ENCODE results near the gene TOM1L1. TPM values are rescaled to one million over a fixed set of nuclear protein-coding genes. Genes with fewer than 3 reads are reported as not detected.

TOM1L1 gene
- total and polyA plus RNA-seq, 5 donors: 7.3 to 11.8 (median 9.0) TPM

- no peak for DNase-seq
- H3K4me1 ChIP-seq (ENCODE audit: control insufficient read depth, insufficient read depth, low read length): no peaks in the 10 kb centered on the region
- H3K9me3 ChIP-seq (ENCODE audit: control insufficient read depth, low read length): no peaks in the 10 kb centered on the region
- H3K27ac ChIP-seq (ENCODE audit: low read length): no peak overlapping the region
- H3K27me3 ChIP-seq (ENCODE audit: control insufficient read depth, insufficient read depth): no peaks in the 10 kb centered on the region
- no peak for ATAC-seq
- H3K4me3 ChIP-seq (ENCODE audit: low read length): no peak overlapping the region
- intact Hi-C loops (cut with DNase I): no loop called here
- WGBS: 77% methylated on average over 6 of the region's 6 CpGs
Observed at GRCh38 chr17:54920819-54921218, 20.2 kb downstream of the TOM1L1 start.

- no peak for ATAC-seq
- Histone ChIP-seq H3K4me1 (ENCODE audit: control insufficient read depth, insufficient read depth, low read length) (no peaks in the 10 kb centered on the region), H3K4me3 (ENCODE audit: low read length) (no peak overlapping the region), H3K27me3 (ENCODE audit: control insufficient read depth, insufficient read depth) (no peaks in the 10 kb centered on the region), H3K9me3 (ENCODE audit: control insufficient read depth, low read length) (no peaks in the 10 kb centered on the region), H3K27ac (ENCODE audit: low read length) (no peak overlapping the region)
- no peak for DNase-seq
- intact Hi-C loops (cut with DNase I): no loop called here
- 89% methylated on average over 5 of the region's 5 CpGs for WGBS
Observed at GRCh38 chr17:54924405-54924804, 23.8 kb downstream of the TOM1L1 start.

- no peak for ATAC-seq
- no peak for DNase-seq
- Histone ChIP-seq H3K27ac (ENCODE audit: low read length) (no peak overlapping the region), H3K4me1 (ENCODE audit: control insufficient read depth, insufficient read depth, low read length) (no peaks in the 10 kb centered on the region), H3K9me3 (ENCODE audit: control insufficient read depth, low read length) (no peaks in the 10 kb centered on the region), H3K27me3 (ENCODE audit: control insufficient read depth, insufficient read depth) (no peaks in the 10 kb centered on the region), H3K4me3 (ENCODE audit: low read length) (no peak overlapping the region)
- WGBS: 74% methylated on average over 3 of the region's 3 CpGs
- intact Hi-C loops (cut with DNase I): no loop called here
Observed at GRCh38 chr17:54927525-54927924, 26.9 kb downstream of the TOM1L1 start.

- DNase-seq: no peak
- Histone ChIP-seq H3K27ac (ENCODE audit: low read length) (no peak overlapping the region), H3K4me3 (ENCODE audit: low read length) (no peak overlapping the region), H3K9me3 (ENCODE audit: control insufficient read depth, low read length) (no peaks in the 10 kb centered on the region), H3K27me3 (ENCODE audit: control insufficient read depth, insufficient read depth) (no peaks in the 10 kb centered on the region), H3K4me1 (ENCODE audit: control insufficient read depth, insufficient read depth, low read length) (no peaks in the 10 kb centered on the region)
- WGBS: 96% methylated on average over 1 of the region's 1 CpG
- intact Hi-C loops (cut with DNase I): no loop called here
- no peak for ATAC-seq
Observed at GRCh38 chr17:54932711-54933110, 32.1 kb downstream of the TOM1L1 start.

- Histone ChIP-seq H3K4me1 (ENCODE audit: control insufficient read depth, insufficient read depth, low read length) (no peaks in the 10 kb centered on the region), H3K27ac (ENCODE audit: low read length) (no peak overlapping the region), H3K4me3 (ENCODE audit: low read length) (no peak overlapping the region), H3K9me3 (ENCODE audit: control insufficient read depth, low read length) (no peaks in the 10 kb centered on the region), H3K27me3 (ENCODE audit: control insufficient read depth, insufficient read depth) (no peaks in the 10 kb centered on the region)
- ATAC-seq: no peak
- no peak for DNase-seq
- intact Hi-C loops (cut with DNase I): no loop called here
- 74% methylated on average over 3 of the region's 3 CpGs for WGBS
Observed at GRCh38 chr17:54933921-54934320, 33.3 kb downstream of the TOM1L1 start.

- DNase-seq: no peak
- intact Hi-C loops (cut with DNase I): no loop called here
- no peak for ATAC-seq
- no peak overlapping the region for H3K4me3 ChIP-seq (ENCODE audit: low read length)
- 89% methylated on average over 5 of the region's 5 CpGs for WGBS
- H3K27me3 ChIP-seq (ENCODE audit: control insufficient read depth, insufficient read depth): no peaks in the 10 kb centered on the region
- H3K4me1 ChIP-seq (ENCODE audit: control insufficient read depth, insufficient read depth, low read length): no peaks in the 10 kb centered on the region
- H3K9me3 ChIP-seq (ENCODE audit: control insufficient read depth, low read length): no peaks in the 10 kb centered on the region
- H3K27ac ChIP-seq (ENCODE audit: low read length): no peak overlapping the region
Observed at GRCh38 chr17:54935471-54935870, 34.8 kb downstream of the TOM1L1 start.

GRCh38 chr17:54937018-54937417, 36.4 kb downstream of the TOM1L1 start:
- no peaks in the 10 kb centered on the region for H3K4me1 ChIP-seq (ENCODE audit: control insufficient read depth, insufficient read depth, low read length)
- intact Hi-C loops (cut with DNase I): no loop called here
- WGBS: 55% methylated on average over 5 of the region's 5 CpGs
- ATAC-seq (no peak), DNase-seq (no peak)
- H3K27me3 ChIP-seq (ENCODE audit: control insufficient read depth, insufficient read depth): no peaks in the 10 kb centered on the region
- H3K27ac ChIP-seq (ENCODE audit: low read length): no peak overlapping the region
- H3K4me3 ChIP-seq (ENCODE audit: low read length): no peak overlapping the region
- H3K9me3 ChIP-seq (ENCODE audit: control insufficient read depth, low read length): no peaks in the 10 kb centered on the region

GRCh38 chr17:54937426-54937825, 36.8 kb downstream of the TOM1L1 start:
- Histone ChIP-seq H3K4me1 (ENCODE audit: control insufficient read depth, insufficient read depth, low read length) (no peaks in the 10 kb centered on the region), H3K9me3 (ENCODE audit: control insufficient read depth, low read length) (no peaks in the 10 kb centered on the region), H3K27ac (ENCODE audit: low read length) (no peak overlapping the region), H3K27me3 (ENCODE audit: control insufficient read depth, insufficient read depth) (no peaks in the 10 kb centered on the region), H3K4me3 (ENCODE audit: low read length) (no peak overlapping the region)
- DNase-seq (no peak), ATAC-seq (no peak)
- intact Hi-C loops (cut with DNase I): no loop called here
- 98% methylated on average over 1 of the region's 1 CpG for WGBS

- Histone ChIP-seq H3K27me3 (ENCODE audit: control insufficient read depth, insufficient read depth) (no peaks in the 10 kb centered on the region), H3K4me1 (ENCODE audit: control insufficient read depth, insufficient read depth, low read length) (no peaks in the 10 kb centered on the region), H3K9me3 (ENCODE audit: control insufficient read depth, low read length) (no peaks in the 10 kb centered on the region), H3K27ac (ENCODE audit: low read length) (no peak overlapping the region), H3K4me3 (ENCODE audit: low read length) (no peak overlapping the region)
- ATAC-seq: no peak
- intact Hi-C loops (cut with DNase I): no loop called here
- 86% methylated on average over 1 of the region's 1 CpG for WGBS
- no peak for DNase-seq
Observed at GRCh38 chr17:54941285-54941684, 40.6 kb downstream of the TOM1L1 start.

GRCh38 chr17:54944796-54945195, 44.1 kb downstream of the TOM1L1 start:
- DNase-seq: no peak
- no peaks in the 10 kb centered on the region for H3K4me1 ChIP-seq (ENCODE audit: control insufficient read depth, insufficient read depth, low read length)
- no peak overlapping the region for H3K4me3 ChIP-seq (ENCODE audit: low read length)
- WGBS: 70% methylated on average over 1 of the region's 1 CpG
- no peaks in the 10 kb centered on the region for H3K9me3 ChIP-seq (ENCODE audit: control insufficient read depth, low read length)
- no peak overlapping the region for H3K27ac ChIP-seq (ENCODE audit: low read length)
- no peak for ATAC-seq
- intact Hi-C loops (cut with DNase I): no loop called here
- H3K27me3 ChIP-seq (ENCODE audit: control insufficient read depth, insufficient read depth): no peaks in the 10 kb centered on the region

GRCh38 chr17:54945231-54945630, 44.6 kb downstream of the TOM1L1 start:
- DNase-seq (no peak), ATAC-seq (no peak)
- Histone ChIP-seq H3K4me1 (ENCODE audit: control insufficient read depth, insufficient read depth, low read length) (no peaks in the 10 kb centered on the region), H3K27me3 (ENCODE audit: control insufficient read depth, insufficient read depth) (no peaks in the 10 kb centered on the region), H3K27ac (ENCODE audit: low read length) (no peak overlapping the region), H3K4me3 (ENCODE audit: low read length) (no peak overlapping the region), H3K9me3 (ENCODE audit: control insufficient read depth, low read length) (no peaks in the 10 kb centered on the region)
- intact Hi-C loops (cut with DNase I): no loop called here
- WGBS: 63% methylated on average over 1 of the region's 1 CpG

- H3K4me1 ChIP-seq (ENCODE audit: control insufficient read depth, insufficient read depth, low read length): no peaks in the 10 kb centered on the region
- no peak overlapping the region for H3K4me3 ChIP-seq (ENCODE audit: low read length)
- intact Hi-C loops (cut with DNase I): no loop called here
- no peaks in the 10 kb centered on the region for H3K27me3 ChIP-seq (ENCODE audit: control insufficient read depth, insufficient read depth)
- no peak overlapping the region for H3K27ac ChIP-seq (ENCODE audit: low read length)
- no peaks in the 10 kb centered on the region for H3K9me3 ChIP-seq (ENCODE audit: control insufficient read depth, low read length)
- ATAC-seq (no peak), DNase-seq (no peak)
- 80% methylated on average over 1 of the region's 1 CpG for WGBS
Observed at GRCh38 chr17:54945671-54946070, 45.0 kb downstream of the TOM1L1 start.

Data from right cardiac atrium (tissue), 5 donors.